ENCODE results near the gene FAM174C.
A peak's percentile ranks its signal among the peaks of the same experiment; 100 is the strongest.

FAM174C gene

DNA sequence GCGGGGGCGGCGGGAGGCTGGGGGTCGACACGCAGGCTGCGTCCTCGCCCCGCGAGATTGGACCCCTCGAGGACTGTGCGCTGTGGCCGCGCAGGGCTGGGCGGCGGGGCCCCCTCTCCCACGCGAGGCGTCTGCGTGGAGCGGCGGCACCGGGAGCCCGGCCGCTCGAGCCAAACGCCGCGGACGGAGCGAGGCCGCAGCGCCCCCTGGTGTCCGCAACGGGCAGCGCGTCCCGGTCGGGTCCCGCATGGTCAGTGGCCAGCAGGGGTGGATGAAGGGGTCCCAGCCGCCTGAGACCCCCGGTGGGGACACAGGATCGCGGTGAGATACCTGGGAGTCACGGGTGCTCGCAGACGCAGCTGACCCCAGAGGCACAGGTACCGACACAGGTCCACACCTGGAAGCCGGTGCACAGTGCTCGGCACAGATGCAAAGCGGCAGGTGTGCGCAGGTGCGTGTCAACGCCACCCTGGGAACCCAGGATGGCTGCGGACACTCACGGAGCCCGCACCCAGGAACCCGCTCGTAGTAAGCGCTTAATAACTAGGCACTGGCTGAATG lies 8.3 kb upstream of the FAM174C start:
- Histone ChIP-seq H3K4me2 (peak overlapping the region; percentile 93 to 100 (median 98)), H3K27me3 (no peaks in the 10 kb centered on the region; a peak in 3 of 22 replicates), H3K36me3 (peaks cover 15 to 21% (median 18%) of the 10 kb centered on the region in 11 experiments), H3K4me3 (peak overlapping the region; percentile 51 to 75 (median 62)), H3K27ac (peak overlapping the region in 10 of 11 experiments; percentile 22 to 74 (median 60); a peak in 19 of 22 replicates), H3K9ac (peak overlapping the region; percentile 50 to 100 (median 74)), H3K9me3 (replicated peaks in 1 of 11) (no peaks in the 10 kb centered on the region), H4K20me1 (peaks cover 26 to 87% (median 54%) of the 10 kb centered on the region in 11 experiments), H3K4me1 (peaks cover 79 to 92% (median 89%) of the 10 kb centered on the region in 10 experiments)
- no peak for TF ChIP-seq Cebpa-rat (IDR thresholded peaks at IDR 0.05)

GRCh38 chr19:1267477-1268225 lies 7.7 kb upstream of the FAM174C start:
- Histone ChIP-seq H3K4me2 (peak overlapping the region; percentile 93 to 100 (median 98)), H3K4me1 (peaks cover 79 to 91% (median 89%) of the 10 kb centered on the region in 10 experiments), H4K20me1 (peaks cover 32 to 91% (median 61%) of the 10 kb centered on the region in 11 experiments), H3K27me3 (no peaks in the 10 kb centered on the region; a peak in 3 of 22 replicates), H3K9me3 (replicated peaks in 1 of 11) (no peaks in the 10 kb centered on the region), H3K4me3 (peak overlapping the region in 9 of 10 experiments; percentile 51 to 75 (median 63); a peak in 14 of 20 replicates), H3K36me3 (peaks cover 21 to 28% (median 24%) of the 10 kb centered on the region in 11 experiments), H3K9ac (peak overlapping the region in 9 of 11 experiments; percentile 59 to 100 (median 99); a peak in 17 of 22 replicates), H3K27ac (peak overlapping the region in 5 of 11 experiments; percentile 3 to 58 (median 18); a peak in 2 of 22 replicates)
- peak in 2 of 11 experiments; percentile 48 to 53; a peak in 3 of 22 replicates for TF ChIP-seq Cebpa-rat (IDR thresholded peaks at IDR 0.05)

GRCh38 chr19:1268226-1269064 lies 6.9 kb upstream of the FAM174C start:
- H4K20me1 ChIP-seq, result peaks cover 40 to 91% (median 69%) of the 10 kb centered on the region in 11 experiments
- H3K4me1 ChIP-seq, result peaks cover 79 to 91% (median 88%) of the 10 kb centered on the region in 10 experiments
- TF ChIP-seq Cebpa-rat (IDR thresholded peaks at IDR 0.05), result no peak
- H3K4me2 ChIP-seq, result peak overlapping the region; percentile 93 to 100 (median 98)
- peaks cover 29 to 36% (median 32%) of the 10 kb centered on the region in 11 experiments for H3K36me3 ChIP-seq
- H3K27ac ChIP-seq, result peak overlapping the region in 8 of 11 experiments; percentile 3 to 100 (median 99); a peak in 9 of 22 replicates
- peak overlapping the region in 6 of 10 experiments; percentile 22 to 75 (median 54); a peak in 7 of 20 replicates for H3K4me3 ChIP-seq
- peak overlapping the region in 8 of 11 experiments; percentile 74 to 100 (median 99); a peak in 19 of 22 replicates for H3K9ac ChIP-seq
- no peaks in the 10 kb centered on the region for H3K9me3 ChIP-seq (replicated peaks in 1 of 11)
- H3K27me3 ChIP-seq, result no peaks in the 10 kb centered on the region; a peak in 3 of 22 replicates

DNA sequence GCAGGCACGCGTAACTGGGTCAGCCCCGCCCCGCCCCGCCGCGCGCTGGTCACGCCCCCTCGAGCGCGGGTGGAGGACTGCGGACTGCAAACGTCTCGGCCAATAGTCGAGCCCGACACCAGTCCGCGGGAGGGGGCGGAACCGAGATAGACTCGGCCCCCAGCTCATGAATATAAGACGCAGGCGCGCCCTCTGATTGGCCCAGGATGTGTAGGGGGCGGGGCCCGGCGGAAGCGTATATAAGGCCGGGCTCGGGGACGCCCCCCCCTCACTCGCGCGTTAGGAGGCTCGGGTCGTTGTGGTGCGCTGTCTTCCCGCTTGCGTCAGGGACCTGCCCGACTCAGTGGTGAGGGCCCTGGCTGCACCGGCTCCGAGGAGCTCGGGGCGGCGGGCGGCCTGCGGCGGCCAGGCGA lies 6.3 kb upstream of the FAM174C start, which contains the start of gene CIRBP:
Gene CIRBP, plus strand, starts transcription at position 268 of the 413 bp plus-strand sequence. CDS start 1,602 bp downstream, outside the sequence.
- peaks cover 36 to 42% (median 39%) of the 10 kb centered on the region in 11 experiments for H3K36me3 ChIP-seq
- no peaks in the 10 kb centered on the region; a peak in 3 of 22 replicates for H3K27me3 ChIP-seq
- no peak for TF ChIP-seq Cebpa-rat (IDR thresholded peaks at IDR 0.05)
- peak within 1 kb of the TSS; percentile 70 to 89 (median 76) for H3K4me3 ChIP-seq
- H3K4me1 ChIP-seq, result peaks cover 78 to 91% (median 88%) of the 10 kb centered on the region in 10 experiments
- peak within 1 kb of the TSS; percentile 98 to 100 (median 99) for H3K9ac ChIP-seq
- H4K20me1 ChIP-seq, result peaks cover 46 to 91% (median 70%) of the 10 kb centered on the region in 11 experiments
- H3K27ac ChIP-seq, result peak within 1 kb of the TSS; percentile 98 to 100 (median 99)
- peak within 1 kb of the TSS; percentile 98 to 100 (median 99) for H3K4me2 ChIP-seq
- H3K9me3 ChIP-seq (replicated peaks in 1 of 11), result no peaks in the 10 kb centered on the region

DNA sequence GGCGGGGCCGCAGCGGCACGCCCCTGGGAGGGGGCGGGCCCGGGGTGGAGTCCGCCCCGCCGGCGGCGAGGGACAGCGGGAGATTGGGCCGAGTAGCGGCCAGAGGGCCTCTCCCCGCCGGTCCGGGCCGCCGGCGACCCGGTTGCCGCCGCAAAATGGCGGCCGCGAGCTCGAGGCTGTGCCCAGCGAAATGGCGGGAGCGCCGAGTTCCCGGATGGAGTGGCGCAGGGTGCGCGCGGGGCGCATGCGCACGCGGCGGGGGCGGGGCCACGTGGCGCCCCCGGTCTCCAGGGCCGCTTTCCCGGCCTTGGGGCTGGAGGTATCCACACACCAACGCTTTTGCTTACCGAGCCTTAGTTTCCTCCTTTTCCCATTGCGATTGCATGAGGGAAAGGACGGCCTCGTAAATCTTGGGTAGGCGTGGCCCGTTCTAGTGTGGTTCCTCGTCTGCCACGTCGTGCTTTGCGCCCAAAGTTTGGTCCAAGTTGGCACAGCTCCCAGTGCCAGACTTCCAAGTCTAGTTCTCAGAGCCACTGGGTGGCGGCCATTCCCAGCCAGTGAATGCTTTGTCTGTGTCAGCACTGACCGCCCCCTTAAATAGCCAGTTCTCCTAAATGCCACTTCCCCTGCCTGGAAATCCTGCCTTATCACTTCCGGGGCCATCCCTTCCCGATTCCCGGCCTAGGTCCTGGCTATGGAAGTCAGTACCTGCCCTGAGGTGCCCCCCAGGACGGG lies 5.7 kb upstream of the FAM174C start:
- peaks cover 78 to 91% (median 88%) of the 10 kb centered on the region in 10 experiments for H3K4me1 ChIP-seq
- no peak for TF ChIP-seq Cebpa-rat (IDR thresholded peaks at IDR 0.05)
- peak overlapping the region; percentile 93 to 100 (median 99) for H3K4me2 ChIP-seq
- H3K27ac ChIP-seq, result peak overlapping the region; percentile 98 to 100 (median 99)
- H3K9ac ChIP-seq, result peak overlapping the region; percentile 98 to 100 (median 99)
- peak overlapping the region; percentile 70 to 89 (median 76) for H3K4me3 ChIP-seq
- H4K20me1 ChIP-seq, result peaks cover 52 to 91% (median 70%) of the 10 kb centered on the region in 11 experiments
- no peaks in the 10 kb centered on the region; a peak in 3 of 22 replicates for H3K27me3 ChIP-seq
- no peaks in the 10 kb centered on the region for H3K9me3 ChIP-seq (replicated peaks in 1 of 11)
- peaks cover 41 to 48% (median 44%) of the 10 kb centered on the region in 11 experiments for H3K36me3 ChIP-seq

GRCh38 chr19:1270213-1270853 lies 5.0 kb upstream of the FAM174C start:
- Histone ChIP-seq H3K9ac (peak overlapping the region; percentile 98 to 100 (median 99)), H3K4me1 (peaks cover 76 to 89% (median 86%) of the 10 kb centered on the region in 10 experiments), H3K4me3 (peak overlapping the region; percentile 70 to 89 (median 76)), H3K27me3 (no peaks in the 10 kb centered on the region; a peak in 3 of 22 replicates), H4K20me1 (peaks cover 56 to 88% (median 68%) of the 10 kb centered on the region in 11 experiments), H3K27ac (peak overlapping the region; percentile 98 to 100 (median 99)), H3K9me3 (replicated peaks in 1 of 11) (no peaks in the 10 kb centered on the region), H3K4me2 (peak overlapping the region; percentile 93 to 100 (median 99)), H3K36me3 (peaks cover 46 to 52% (median 49%) of the 10 kb centered on the region in 11 experiments)
- no peak for TF ChIP-seq Cebpa-rat (IDR thresholded peaks at IDR 0.05)

GRCh38 chr19:1270854-1271527 lies 4.3 kb upstream of the FAM174C start:
- peak overlapping the region; percentile 70 to 89 (median 76) for H3K4me3 ChIP-seq
- H3K36me3 ChIP-seq, result peaks cover 46 to 52% (median 49%) of the 10 kb centered on the region in 11 experiments
- H4K20me1 ChIP-seq, result peaks cover 56 to 85% (median 65%) of the 10 kb centered on the region in 11 experiments
- no peaks in the 10 kb centered on the region for H3K9me3 ChIP-seq (replicated peaks in 1 of 11)
- peaks cover 69 to 83% (median 80%) of the 10 kb centered on the region in 10 experiments for H3K4me1 ChIP-seq
- H3K4me2 ChIP-seq, result peak overlapping the region; percentile 93 to 100 (median 99)
- no peak for TF ChIP-seq Cebpa-rat (IDR thresholded peaks at IDR 0.05)
- peak overlapping the region; percentile 98 to 100 (median 99) for H3K9ac ChIP-seq
- H3K27ac ChIP-seq, result peak overlapping the region in 10 of 11 experiments; percentile 98 to 100 (median 99); a peak in 20 of 22 replicates
- no peaks in the 10 kb centered on the region; a peak in 3 of 22 replicates for H3K27me3 ChIP-seq

Measured in BLaER1 treated with 17β-estradiol and CSF1 and Interleukin-3, amounts not matched to agents 10 nM and 100 nM (cell line).